Glomerular endothelial cell (primary cell): ENCODE results near the gene MRPL50. TPM values are rescaled to one million over a fixed set of nuclear protein-coding genes. Genes with fewer than 3 reads are reported as not detected.

Experiments used
- DNase-seq: peaks from one replicate; pipeline ENCODE4 v3.0.0-alpha.2; 2011; ENCODE audit warnings: low read depth, low spot score; ENCODE audit errors: extremely low read depth
- total RNA-seq: library from RNA; depleted of rRNA; stranded (reverse); fragments of >200 nt; gene quantifications from 2 replicates; pipeline ENCODE4 v1.2.3, GENCODE V29; 2015

The MRPL50 gene
- total RNA-seq, 1 donor from 2014 or later, result 11.4 TPM

- DNase-seq, result no peak
Measured at GRCh38 chr9:101350285-101350684, 48.1 kb downstream of the MRPL50 start.

GRCh38 chr9:101342595-101342994, 55.8 kb downstream of the MRPL50 start:
- DNase-seq, result no peak

- DNase-seq, result no peak
Measured at GRCh38 chr9:101341958-101342357, 56.5 kb downstream of the MRPL50 start.

Other genes starting within 250 kb of the MRPL50 start
- gene BAAT, start 13.6 kb downstream of the MRPL50 start, total RNA-seq, result not detected in 2 replicates
- gene ZNF189, start 233 bp upstream of the MRPL50 start, total RNA-seq, result 16.7 and 17.7 TPM in 2 replicates
- not detected in 2 replicates for gene ALDOB, start 37.2 kb upstream of the MRPL50 start, total RNA-seq
- gene RNF20, start 135.2 kb upstream of the MRPL50 start, total RNA-seq, result 14.6 and 19.8 TPM in 2 replicates
- not detected in 2 replicates for gene PPP3R2, start 196.4 kb upstream of the MRPL50 start, total RNA-seq